ENCODE measurements around the gene CACNA1B.

CACNA1B gene

DNA sequence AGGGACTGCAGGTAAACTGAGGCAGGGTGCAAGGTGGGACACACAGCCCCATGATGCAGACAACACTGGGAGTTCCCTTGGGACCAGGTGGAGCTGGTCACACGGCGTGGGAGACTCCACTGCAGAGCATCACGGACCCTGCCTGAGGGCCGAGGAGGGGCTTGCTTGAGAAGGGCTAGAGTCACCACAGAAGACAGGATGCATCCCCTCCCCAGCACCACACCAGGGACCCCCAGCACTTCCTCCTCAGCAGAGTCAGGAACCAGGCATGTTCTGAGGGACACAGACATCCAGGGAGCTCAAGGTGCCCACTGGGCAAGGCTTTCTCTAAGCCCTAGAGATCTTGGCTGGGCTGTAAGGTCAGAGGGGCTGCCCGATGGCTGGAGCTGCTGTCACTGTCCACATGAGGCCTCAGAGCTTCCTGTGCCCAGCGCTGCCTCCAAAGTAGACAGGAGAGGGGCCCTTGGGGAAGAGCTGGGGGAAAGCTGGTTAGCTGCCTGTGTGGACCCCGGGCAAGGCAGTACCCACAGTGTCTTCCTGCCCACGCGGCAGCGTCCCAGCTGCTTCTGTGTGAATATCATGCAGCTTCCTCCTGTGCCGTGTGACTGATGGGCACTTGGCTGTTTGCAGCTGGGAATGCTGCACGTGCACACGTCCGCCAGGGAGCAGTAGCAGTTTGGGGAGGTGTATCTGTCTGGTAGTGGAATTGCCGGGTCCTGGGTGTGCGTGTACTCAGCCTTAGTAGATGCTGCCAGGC, 176.6 kb downstream of the CACNA1B start:
- no peak for DNase-seq (ENCODE audit: extremely low spot score)
- CTCF ChIA-PET = no interaction called here
- no peak for TF ChIP-seq LEF1 (IDR thresholded peaks at IDR 0.05; ENCODE audit: borderline replicate concordance)
- no peak for TF ChIP-seq HDGF (IDR thresholded peaks at IDR 0.05; ENCODE audit: borderline replicate concordance)
- no peak for TF ChIP-seq L3MBTL2 (conservative IDR thresholded peaks at IDR 0.05)
- TF ChIP-seq FOXA1 (IDR thresholded peaks at IDR 0.05) = no peak
- no peak for TF ChIP-seq ELF4 (IDR thresholded peaks at IDR 0.05)
- TF ChIP-seq FOXM1 (IDR thresholded peaks at IDR 0.05; ENCODE audit: borderline replicate concordance) = no peak
- no peak for TF ChIP-seq BHLHE40 (IDR thresholded peaks at IDR 0.05; ENCODE audit: borderline replicate concordance)
- TF ChIP-seq SP1 (IDR thresholded peaks at IDR 0.05) = no peak
- no peak for TF ChIP-seq ZNF384 (IDR thresholded peaks at IDR 0.05)
- no peak for TF ChIP-seq TARDBP (IDR thresholded peaks at IDR 0.05)
- no peak for TF ChIP-seq CTBP1 (IDR thresholded peaks at IDR 0.05; ENCODE audit: borderline replicate concordance)
- TF ChIP-seq ARNT (IDR thresholded peaks at IDR 0.05) = no peak
- POLR2A ChIA-PET = no interaction called here

DNA sequence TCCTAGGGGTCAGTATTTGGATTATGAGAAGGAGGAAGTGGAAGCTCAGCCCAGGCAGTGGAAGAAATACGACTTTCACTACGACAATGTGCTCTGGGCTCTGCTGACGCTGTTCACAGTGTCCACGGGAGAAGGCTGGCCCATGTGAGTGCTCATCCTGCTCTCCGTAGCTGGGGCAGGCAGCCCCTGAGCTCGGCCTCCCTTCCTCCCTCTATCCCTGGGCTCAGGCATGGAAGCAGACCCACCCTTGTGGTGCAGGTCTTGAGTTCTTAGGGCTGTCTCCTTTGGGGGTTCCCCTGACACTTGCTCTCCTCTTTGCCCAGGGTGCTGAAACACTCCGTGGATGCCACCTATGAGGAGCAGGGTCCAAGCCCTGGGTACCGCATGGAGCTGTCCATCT, 180.1 kb downstream of the CACNA1B start:
- TF ChIP-seq ELF4 (IDR thresholded peaks at IDR 0.05) (no peak), SUZ12 (IDR thresholded peaks at IDR 0.05) (no peak), ARNT (IDR thresholded peaks at IDR 0.05) (no peak), FOXK2 (IDR thresholded peaks at IDR 0.05) (no peak), LEF1 (IDR thresholded peaks at IDR 0.05; ENCODE audit: borderline replicate concordance) (no peak), BHLHE40 (IDR thresholded peaks at IDR 0.05; ENCODE audit: borderline replicate concordance) (no peak), FOXM1 (IDR thresholded peaks at IDR 0.05; ENCODE audit: borderline replicate concordance) (no peak), FOXA1 (IDR thresholded peaks at IDR 0.05) (no peak), SP1 (IDR thresholded peaks at IDR 0.05) (no peak), CTBP1 (IDR thresholded peaks at IDR 0.05; ENCODE audit: borderline replicate concordance) (no peak), L3MBTL2 (conservative IDR thresholded peaks at IDR 0.05) (no peak), NFRKB (IDR thresholded peaks at IDR 0.05) (no peak), TARDBP (IDR thresholded peaks at IDR 0.05) (no peak), HDGF (IDR thresholded peaks at IDR 0.05; ENCODE audit: borderline replicate concordance) (no peak), PKNOX1 (IDR thresholded peaks at IDR 0.05) (no peak), ZNF384 (IDR thresholded peaks at IDR 0.05) (no peak)
- ChIA-PET POLR2A (no interaction called here), CTCF (no interaction called here)
- DNase-seq (ENCODE audit: extremely low spot score) = no peak

GRCh38 chr9:138058181-138058580, 180.6 kb downstream of the CACNA1B start:
- ChIA-PET CTCF (no interaction called here), POLR2A (no interaction called here)
- DNase-seq (ENCODE audit: extremely low spot score) = no peak
- TF ChIP-seq ARNT (IDR thresholded peaks at IDR 0.05) = no peak
- no peak for TF ChIP-seq FOXK2 (IDR thresholded peaks at IDR 0.05)
- no peak for TF ChIP-seq CTBP1 (IDR thresholded peaks at IDR 0.05; ENCODE audit: borderline replicate concordance)
- TF ChIP-seq ELF4 (IDR thresholded peaks at IDR 0.05) = no peak
- no peak for TF ChIP-seq BHLHE40 (IDR thresholded peaks at IDR 0.05; ENCODE audit: borderline replicate concordance)
- TF ChIP-seq HDGF (IDR thresholded peaks at IDR 0.05; ENCODE audit: borderline replicate concordance) = no peak

DNA sequence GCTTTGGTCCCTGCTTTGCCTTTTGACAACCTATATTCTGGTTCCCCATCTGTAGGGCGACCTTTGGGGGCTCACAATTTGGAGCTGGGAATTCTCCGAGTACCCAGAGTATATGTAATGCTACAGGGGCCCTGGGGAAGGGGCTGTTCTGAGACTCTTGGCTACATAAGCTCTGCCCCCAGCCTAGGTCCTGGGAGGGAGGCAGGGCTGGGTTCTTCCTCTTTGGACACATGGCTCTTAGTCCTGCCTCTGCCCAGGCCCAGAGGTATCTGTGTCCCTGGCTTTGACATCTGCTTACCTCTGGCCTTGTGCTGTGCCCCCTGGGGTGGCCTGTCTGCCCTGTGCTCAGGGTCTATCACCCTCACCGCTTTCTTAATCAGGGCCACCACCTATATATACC, 181.6 kb downstream of the CACNA1B start:
- POLR2A ChIA-PET = no interaction called here
- CTCF ChIA-PET = no interaction called here

DNA sequence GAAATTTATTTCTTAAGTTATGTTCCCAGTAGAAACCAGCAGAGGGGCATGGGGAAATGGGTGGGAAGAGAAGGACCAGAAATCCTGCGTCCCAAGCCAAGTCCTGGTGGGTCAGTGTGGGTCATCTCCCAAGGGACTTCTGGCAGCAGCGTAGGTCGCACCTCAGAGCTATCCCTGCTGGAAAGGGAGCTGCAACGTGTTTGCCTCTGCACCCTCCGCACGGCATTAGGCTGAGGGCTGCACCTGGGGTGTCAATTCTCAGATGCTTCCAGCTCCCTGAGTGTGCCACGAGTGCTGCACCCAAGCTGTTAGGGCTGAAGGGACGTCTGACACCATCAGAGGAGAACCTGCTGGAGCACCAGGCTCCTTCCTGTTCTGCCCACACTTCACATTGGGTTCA, 182.8 kb downstream of the CACNA1B start:
- POLR2A ChIA-PET = no interaction called here
- CTCF ChIA-PET = no interaction called here
- TF ChIP-seq PKNOX1 (IDR thresholded peaks at IDR 0.05) (no peak), FOXM1 (IDR thresholded peaks at IDR 0.05; ENCODE audit: borderline replicate concordance) (no peak), SUZ12 (IDR thresholded peaks at IDR 0.05) (no peak), ARNT (IDR thresholded peaks at IDR 0.05) (no peak), BHLHE40 (IDR thresholded peaks at IDR 0.05; ENCODE audit: borderline replicate concordance) (no peak), SP1 (IDR thresholded peaks at IDR 0.05) (no peak), LEF1 (IDR thresholded peaks at IDR 0.05; ENCODE audit: borderline replicate concordance) (no peak), TARDBP (IDR thresholded peaks at IDR 0.05) (no peak)
- no peak for DNase-seq (ENCODE audit: extremely low spot score)

More for the DNA sequence above, 181.6 kb downstream of the CACNA1B start:
- no peak for DNase-seq (ENCODE audit: extremely low spot score)
- TF ChIP-seq FOXK2 (IDR thresholded peaks at IDR 0.05) (no peak), SP1 (IDR thresholded peaks at IDR 0.05) (no peak), TARDBP (IDR thresholded peaks at IDR 0.05) (no peak), CTBP1 (IDR thresholded peaks at IDR 0.05; ENCODE audit: borderline replicate concordance) (no peak), ELF4 (IDR thresholded peaks at IDR 0.05) (no peak), NFRKB (IDR thresholded peaks at IDR 0.05) (no peak), BHLHE40 (IDR thresholded peaks at IDR 0.05; ENCODE audit: borderline replicate concordance) (no peak), HDGF (IDR thresholded peaks at IDR 0.05; ENCODE audit: borderline replicate concordance) (no peak), SUZ12 (IDR thresholded peaks at IDR 0.05) (no peak), LEF1 (IDR thresholded peaks at IDR 0.05; ENCODE audit: borderline replicate concordance) (no peak), FOXA1 (IDR thresholded peaks at IDR 0.05) (no peak), PKNOX1 (IDR thresholded peaks at IDR 0.05) (no peak)

GRCh38 chr9:138060881-138061280, 183.3 kb downstream of the CACNA1B start:
- DNase-seq (ENCODE audit: extremely low spot score) = no peak
- TF ChIP-seq ARNT (IDR thresholded peaks at IDR 0.05) = no peak
- no peak for TF ChIP-seq NFRKB (IDR thresholded peaks at IDR 0.05)
- TF ChIP-seq L3MBTL2 (conservative IDR thresholded peaks at IDR 0.05) = no peak
- no peak for TF ChIP-seq TARDBP (IDR thresholded peaks at IDR 0.05)
- no peak for TF ChIP-seq ELF4 (IDR thresholded peaks at IDR 0.05)
- TF ChIP-seq BHLHE40 (IDR thresholded peaks at IDR 0.05; ENCODE audit: borderline replicate concordance) = no peak
- no peak for TF ChIP-seq FOXM1 (IDR thresholded peaks at IDR 0.05; ENCODE audit: borderline replicate concordance)
- no peak for TF ChIP-seq PKNOX1 (IDR thresholded peaks at IDR 0.05)
- no peak for TF ChIP-seq HDGF (IDR thresholded peaks at IDR 0.05; ENCODE audit: borderline replicate concordance)
- TF ChIP-seq LEF1 (IDR thresholded peaks at IDR 0.05; ENCODE audit: borderline replicate concordance) = no peak
- no peak for TF ChIP-seq CTBP1 (IDR thresholded peaks at IDR 0.05; ENCODE audit: borderline replicate concordance)
- no peak for TF ChIP-seq SP1 (IDR thresholded peaks at IDR 0.05)
- no peak for TF ChIP-seq ZNF384 (IDR thresholded peaks at IDR 0.05)
- TF ChIP-seq FOXA1 (IDR thresholded peaks at IDR 0.05) = no peak
- no peak for TF ChIP-seq SUZ12 (IDR thresholded peaks at IDR 0.05)
- TF ChIP-seq FOXK2 (IDR thresholded peaks at IDR 0.05) = no peak
- POLR2A ChIA-PET = no interaction called here
- CTCF ChIA-PET = no interaction called here

Measured in HEK293T (cell line).